ENCODE data around the gene RAB3D. TPM values are rescaled to one million over a fixed set of nuclear protein-coding genes. Genes with fewer than 3 reads are reported as not detected.
A peak's percentile ranks its signal among the peaks of the same experiment; 100 is the strongest.

Gene RAB3D
- total RNA-seq, 1 experiment from 2014 or later = 35.0 TPM

GRCh38 chr19:11293433-11294389 is 45.7 kb downstream of the RAB3D start:
- no peaks in the 10 kb centered on the region for H3K9me2 ChIP-seq (ENCODE audit: insufficient read depth)
- BruUV-seq (replicated peaks) = no TSS peak
- peak; percentile 93 to 99 for DNase-seq
- ChIA-PET CTCF (interaction anchor here (0.6 to 1.1 kb wide), 12 partner anchors 22 to 366 kb away, joined by 3 to 24 read pairs (median 4); partner anchors contain the start of genes CCDC159, ODAD3, PRKCSH and SWSAP1), POLR2A (ENCODE audit: unreplicated experiment) (interaction anchor here (0.6 to 1.0 kb wide), 4 partner anchors 81 to 125 kb away, joined by 3 to 11 read pairs (median 6); partner anchors contain the start of genes EPOR and SWSAP1)
- H3K4me3 ChIP-seq = peak overlapping the region; percentile 37; the same call in 1 of the 2 replicates
- 0 out of 2 replicates have a peak overlapping the region, but pooled peaks have one; percentile 30 for H3K27ac ChIP-seq
- peak; percentile 99 for TF ChIP-seq CTCF (conservative IDR thresholded peaks at IDR 0.05)
- no peak for TF ChIP-seq EZH2 (IDR thresholded peaks at IDR 0.05; ENCODE audit: low read depth)
- no peaks in the 10 kb centered on the region for H3K27me3 ChIP-seq (ENCODE audit: insufficient read depth, low read depth)
- no peaks in the 10 kb centered on the region for H3K36me3 ChIP-seq (ENCODE audit: low read depth)
- H3K9me3 ChIP-seq (ENCODE audit: insufficient read depth, low read depth) = no peaks in the 10 kb centered on the region
- H3K79me2 ChIP-seq (ENCODE audit: low read depth) = no peaks in the 10 kb centered on the region
- intact Hi-C loops (cut with micrococcal nuclease; ENCODE audit: unreplicated experiment) = loop anchor here (2.0 kb wide), 5 partner anchors 51 to 293 kb away; partner anchors contain the start of gene SWSAP1
- peaks cover 27% of the 10 kb centered on the region for H3F3A ChIP-seq (ENCODE audit: insufficient read depth, low read depth)
- H4K20me1 ChIP-seq (ENCODE audit: insufficient read depth) = no peaks in the 10 kb centered on the region
- H2AFZ ChIP-seq = peak overlapping the region; percentile 61; the same call in 1 of the 2 replicates
- peaks cover 30% of the 10 kb centered on the region for H3K4me1 ChIP-seq (replicated peaks; ENCODE audit: insufficient read depth)
- H3K4me2 ChIP-seq = peak overlapping the region; percentile 78

- Histone ChIP-seq H3K4me1 (replicated peaks; ENCODE audit: insufficient read depth) (peaks cover 30% of the 10 kb centered on the region), H3K27me3 (ENCODE audit: insufficient read depth, low read depth) (no peaks in the 10 kb centered on the region), H2AFZ (no peak overlapping the region), H3K9me3 (ENCODE audit: insufficient read depth, low read depth) (no peaks in the 10 kb centered on the region), H3F3A (ENCODE audit: insufficient read depth, low read depth) (peaks cover 33% of the 10 kb centered on the region), H3K4me2 (no peak overlapping the region), H3K9me2 (ENCODE audit: insufficient read depth) (no peaks in the 10 kb centered on the region), H3K4me3 (no peak overlapping the region), H3K27ac (no peak overlapping the region), H4K20me1 (ENCODE audit: insufficient read depth) (no peaks in the 10 kb centered on the region), H3K79me2 (ENCODE audit: low read depth) (no peaks in the 10 kb centered on the region), H3K36me3 (ENCODE audit: low read depth) (no peaks in the 10 kb centered on the region)
- ChIA-PET POLR2A (ENCODE audit: unreplicated experiment) (no interaction called here), CTCF (no interaction called here)
- intact Hi-C loops (cut with micrococcal nuclease; ENCODE audit: unreplicated experiment) = loop anchor here (2.0 kb wide), 1 partner anchor 191 kb away; no protein-coding TSS in a partner anchor
- DNase-seq = no peak
- TF ChIP-seq EZH2 (IDR thresholded peaks at IDR 0.05; ENCODE audit: low read depth) = no peak
- TF ChIP-seq CTCF (conservative IDR thresholded peaks at IDR 0.05) = no peak
- BruUV-seq (replicated peaks) = no TSS peak
Observed at GRCh38 chr19:11291991-11292390, 47.5 kb downstream of the RAB3D start.

DNA sequence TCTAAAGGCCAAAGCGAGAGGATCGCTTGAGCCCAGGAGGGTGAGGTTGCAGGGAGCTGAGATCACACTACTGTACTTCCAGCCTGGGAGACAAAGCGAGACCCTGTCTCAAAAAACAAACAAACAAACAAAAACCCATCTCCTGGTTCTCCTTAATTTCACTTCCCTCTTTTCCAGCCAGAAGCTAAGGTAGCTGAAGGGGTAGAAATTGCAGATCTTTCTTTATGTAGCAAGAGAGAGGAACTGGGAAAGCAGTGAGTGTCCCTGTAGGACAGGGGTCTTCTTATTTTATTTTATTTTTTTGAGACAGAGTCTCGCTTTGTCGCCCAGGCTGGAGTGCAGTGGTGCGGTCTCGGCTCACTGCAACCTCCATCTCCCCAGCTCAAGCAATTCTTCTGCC is 48.0 kb downstream of the RAB3D start:
- no peaks in the 10 kb centered on the region for H3K9me2 ChIP-seq (ENCODE audit: insufficient read depth)
- H3K79me2 ChIP-seq (ENCODE audit: low read depth) = no peaks in the 10 kb centered on the region
- H3K27ac ChIP-seq = no peak overlapping the region
- intact Hi-C loops (cut with micrococcal nuclease; ENCODE audit: unreplicated experiment) = no loop called here
- CTCF ChIA-PET = interaction anchor here (0.7 kb wide), 1 partner anchor 417 kb away, joined by 4 read pairs; no protein-coding TSS in a partner anchor
- no TSS peak for BruUV-seq (replicated peaks)
- no peaks in the 10 kb centered on the region for H3K9me3 ChIP-seq (ENCODE audit: insufficient read depth, low read depth)
- TF ChIP-seq CTCF (conservative IDR thresholded peaks at IDR 0.05) (no peak), EZH2 (IDR thresholded peaks at IDR 0.05; ENCODE audit: low read depth) (no peak)
- no peak for DNase-seq
- no peak overlapping the region for H3K4me2 ChIP-seq
- POLR2A ChIA-PET (ENCODE audit: unreplicated experiment) = no interaction called here
- peaks cover 24% of the 10 kb centered on the region for H3K4me1 ChIP-seq (replicated peaks; ENCODE audit: insufficient read depth)
- H4K20me1 ChIP-seq (ENCODE audit: insufficient read depth) = no peaks in the 10 kb centered on the region
- H3F3A ChIP-seq (ENCODE audit: insufficient read depth, low read depth) = peaks cover 27% of the 10 kb centered on the region
- H3K4me3 ChIP-seq = no peak overlapping the region
- H2AFZ ChIP-seq = no peak overlapping the region
- no peaks in the 10 kb centered on the region for H3K36me3 ChIP-seq (ENCODE audit: low read depth)
- H3K27me3 ChIP-seq (ENCODE audit: insufficient read depth, low read depth) = no peaks in the 10 kb centered on the region
